AG08395 (cell line): Measurements from ENCODE around the gene PDK4.
A peak's percentile ranks its signal among the peaks of the same experiment; 100 is the strongest.

Experiments
- DNase-seq: peaks from one replicate; pipeline ENCODE4 v3.0.0; 2012; ENCODE audit warnings: mixed read lengths, low spot score

The PDK4 gene

GRCh38 chr7:95596198-95597063, at the start of gene PDK4:
PDK4 (minus strand) TSS chr7:95596516; CDS start chr7:95596293, 223 bp downstream.
- DNase-seq, result peak; percentile 78

DNA sequence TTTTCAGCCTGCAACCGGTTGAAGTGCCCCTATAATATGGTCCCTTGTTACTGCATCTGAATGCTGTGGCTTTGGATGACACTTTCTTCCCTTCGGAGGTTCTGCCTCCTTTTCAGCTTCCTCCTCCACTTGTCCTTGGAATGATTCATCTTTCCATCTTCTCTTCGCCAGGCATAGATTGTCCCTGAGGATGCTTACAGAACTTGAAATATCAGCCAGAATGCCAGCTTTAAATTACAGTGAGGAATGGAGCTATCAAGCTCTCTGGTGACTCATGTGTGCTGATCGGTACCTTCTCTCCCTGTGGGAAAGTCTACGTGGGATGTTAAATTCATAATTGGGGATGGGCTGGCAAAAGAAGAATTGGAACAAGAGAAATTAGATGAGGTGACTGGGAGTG, 45.9 kb upstream of the PDK4 start:
- DNase-seq, result no peak

DNA sequence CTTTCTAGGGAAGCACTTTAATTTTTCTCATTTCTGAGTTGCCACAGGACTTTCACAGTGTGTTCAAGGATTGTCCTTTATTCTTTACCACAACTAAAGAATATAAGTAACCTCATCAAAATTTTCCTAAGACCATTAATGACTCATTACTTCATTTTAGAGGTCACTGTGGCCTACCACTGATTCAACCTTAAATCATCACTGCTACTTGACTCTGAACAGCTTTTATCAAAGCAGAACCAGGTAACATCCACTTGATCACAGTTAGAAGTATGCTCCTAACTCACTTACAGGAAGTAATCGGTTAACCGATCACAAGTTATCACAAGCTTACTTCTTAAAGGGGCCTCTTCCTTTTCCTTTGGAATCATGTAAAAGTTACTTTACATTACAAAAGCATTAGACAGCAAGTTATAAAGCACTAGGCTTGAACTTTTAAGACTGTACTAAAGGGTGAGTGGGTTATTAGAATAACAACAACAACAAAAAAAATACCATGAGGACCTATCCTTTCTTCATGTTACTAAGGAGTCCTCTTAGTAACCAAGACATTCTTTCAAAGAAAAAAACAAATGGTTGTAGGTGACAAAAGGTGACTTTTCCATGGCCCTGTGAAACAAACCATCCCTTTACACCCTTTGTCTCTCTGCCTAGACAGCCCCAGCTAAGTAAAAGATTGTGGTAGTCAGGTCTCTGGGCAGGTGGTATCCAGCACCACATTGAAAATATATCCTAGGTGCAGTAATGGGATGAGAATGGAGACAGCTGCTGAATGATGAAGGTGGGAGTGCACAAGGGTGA, 40.0 kb upstream of the PDK4 start:
- no peak for DNase-seq

DNA sequence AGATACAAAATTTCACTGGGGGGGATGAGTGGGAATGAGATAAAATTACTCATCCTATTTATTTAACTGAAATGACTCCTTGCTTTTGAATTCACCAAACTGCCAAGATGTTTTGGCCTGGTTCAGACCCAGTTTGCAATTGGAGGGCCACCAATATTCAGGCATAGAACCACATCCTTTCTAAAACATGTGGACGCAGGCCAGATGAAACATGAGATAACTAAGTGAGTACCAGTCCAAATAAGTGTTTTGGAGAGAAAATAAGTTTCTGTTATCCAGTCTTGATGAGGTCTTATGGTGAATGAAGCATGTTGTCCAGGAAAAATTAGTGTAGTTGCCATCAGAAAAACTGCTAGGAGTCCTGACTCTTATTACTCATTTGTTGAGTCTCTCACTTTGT, 36.3 kb upstream of the PDK4 start:
- DNase-seq, result peak; percentile 12

GRCh38 chr7:95631527-95631926, 35.2 kb upstream of the PDK4 start:
- no peak for DNase-seq

DNA sequence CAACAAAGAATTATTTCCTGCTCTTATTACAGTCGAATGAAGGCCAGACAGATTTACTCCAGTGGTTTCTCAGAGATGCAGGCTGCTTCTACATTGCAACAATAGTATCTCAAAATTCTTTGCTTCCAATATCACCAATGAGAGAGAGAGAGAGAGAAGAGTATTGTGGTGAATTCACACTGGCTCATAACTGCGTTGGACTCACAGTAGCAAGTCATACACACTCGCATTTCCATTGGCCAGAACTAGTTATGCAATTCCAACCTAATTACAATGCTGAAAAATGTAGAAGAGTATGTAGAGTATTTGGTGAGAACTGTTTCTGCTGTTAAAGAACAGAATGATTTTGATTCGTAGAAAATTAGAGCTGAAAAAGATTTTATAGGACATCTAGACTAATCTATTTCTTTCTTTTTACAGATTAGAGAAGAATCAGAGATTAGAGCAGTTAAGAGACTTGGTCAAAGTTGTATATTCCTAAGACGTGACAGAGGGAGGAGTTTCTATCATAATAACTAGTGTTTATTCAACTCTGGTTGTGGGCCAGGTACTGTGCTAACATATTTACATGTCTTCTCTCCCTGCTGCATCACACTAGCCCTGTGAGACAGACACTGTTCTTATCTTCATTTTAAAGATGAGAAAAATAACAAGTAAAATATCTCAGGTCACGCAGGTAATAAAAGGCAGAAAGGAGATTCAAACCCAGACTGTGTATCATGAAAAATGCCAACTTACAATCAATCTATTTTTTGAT, 34.6 kb upstream of the PDK4 start:
- no peak for DNase-seq

DNA sequence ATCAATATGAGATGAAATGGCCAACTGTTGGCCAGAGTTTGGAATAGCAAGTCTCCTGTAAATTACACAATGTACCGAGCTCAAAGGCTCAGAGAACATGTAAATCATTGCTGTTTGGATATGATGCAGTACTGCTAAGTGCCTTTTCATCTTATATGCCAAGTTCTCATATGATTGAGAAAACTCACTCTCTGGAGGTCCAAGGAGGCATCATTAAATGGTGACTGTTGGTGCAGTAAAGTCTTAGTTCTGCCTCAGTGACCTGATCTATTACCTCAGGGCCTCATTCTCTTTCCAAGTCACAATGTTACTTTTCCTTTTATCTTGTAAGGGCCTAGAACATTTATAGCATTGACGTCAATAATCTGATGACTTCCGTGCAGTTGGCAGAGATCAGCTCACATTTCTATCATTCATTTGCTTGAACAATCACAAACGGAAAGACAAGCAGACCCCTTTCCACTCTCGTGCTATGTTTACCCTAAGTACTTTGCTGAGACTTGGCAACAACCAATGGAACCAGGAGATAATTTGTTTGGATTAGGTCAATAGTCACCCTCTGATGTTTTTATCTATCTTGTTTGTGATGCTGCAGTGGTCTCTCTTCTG, 32.6 kb upstream of the PDK4 start:
- DNase-seq, result no peak

DNA sequence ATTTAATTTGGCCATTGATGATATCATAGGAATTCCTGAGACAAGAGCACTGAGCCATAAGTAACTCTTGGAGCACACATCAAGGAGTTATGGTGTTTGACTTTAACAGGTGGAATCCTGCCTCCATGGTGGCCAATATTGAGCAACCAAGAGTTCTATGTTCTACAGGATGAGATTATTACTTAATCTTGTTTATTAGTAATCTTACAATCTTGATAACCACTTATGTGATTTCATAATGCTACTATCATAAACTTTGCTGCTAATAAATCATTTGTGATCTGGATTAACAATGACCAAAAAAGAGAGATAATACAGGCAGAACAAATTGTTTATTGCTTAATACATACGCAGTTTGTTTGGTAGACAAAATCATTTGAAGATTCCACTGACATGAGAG, 27.5 kb upstream of the PDK4 start:
- no peak for DNase-seq

GRCh38 chr7:95622859-95623258, 26.5 kb upstream of the PDK4 start:
- no peak for DNase-seq

GRCh38 chr7:95622001-95622549, 25.8 kb upstream of the PDK4 start:
- DNase-seq, result no peak

GRCh38 chr7:95621404-95621803, 25.1 kb upstream of the PDK4 start:
- DNase-seq, result no peak

DNA sequence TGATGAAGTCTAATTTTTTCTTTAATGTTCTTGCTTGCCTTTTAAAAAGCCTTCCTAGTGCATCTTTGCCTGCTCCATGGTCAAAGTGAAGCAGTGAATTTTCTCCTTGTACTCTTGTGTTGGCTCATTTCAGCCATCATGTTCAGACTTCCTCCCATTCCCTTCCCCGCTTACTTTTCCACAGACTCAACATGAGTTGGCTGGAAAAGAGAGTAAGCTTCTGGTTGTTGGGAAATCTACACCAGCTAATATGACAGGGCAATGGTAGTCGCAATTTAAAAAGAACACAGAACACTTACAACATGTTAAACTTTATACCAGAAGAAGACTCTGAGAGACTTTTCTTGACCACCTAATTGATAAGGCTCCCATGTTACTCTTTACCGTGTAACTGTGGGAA, 24.3 kb upstream of the PDK4 start:
- no peak for DNase-seq

DNA sequence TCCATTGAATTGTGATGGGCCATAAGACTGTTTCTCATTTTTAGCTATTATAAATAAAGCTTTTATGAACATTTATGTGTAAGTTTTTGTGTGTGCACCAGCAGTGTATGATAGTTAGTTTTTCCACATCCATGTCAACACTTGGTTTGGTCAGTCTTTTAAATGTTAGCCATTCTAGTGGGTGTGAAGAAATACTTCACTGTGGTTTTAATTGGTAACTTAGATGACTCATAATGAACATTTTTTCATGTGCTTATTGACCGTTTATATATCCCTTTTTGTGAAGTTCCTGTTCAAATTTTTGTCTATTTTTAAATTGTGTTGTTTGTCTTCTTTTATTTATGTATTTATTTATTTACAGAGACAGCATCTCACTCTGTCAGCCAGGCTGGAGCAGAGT, 23.6 kb upstream of the PDK4 start:
- no peak for DNase-seq

GRCh38 chr7:95619517-95619916, 23.2 kb upstream of the PDK4 start:
- no peak for DNase-seq

GRCh38 chr7:95614442-95614940, 18.2 kb upstream of the PDK4 start:
- DNase-seq, result no peak

GRCh38 chr7:95611224-95611623, 14.9 kb upstream of the PDK4 start:
- no peak for DNase-seq

- DNase-seq, result peak; percentile 47
Observed at GRCh38 chr7:95609277-95609971, 13.1 kb upstream of the PDK4 start.

GRCh38 chr7:95608359-95609173, 12.2 kb upstream of the PDK4 start:
- DNase-seq, result peak; percentile 94

DNA sequence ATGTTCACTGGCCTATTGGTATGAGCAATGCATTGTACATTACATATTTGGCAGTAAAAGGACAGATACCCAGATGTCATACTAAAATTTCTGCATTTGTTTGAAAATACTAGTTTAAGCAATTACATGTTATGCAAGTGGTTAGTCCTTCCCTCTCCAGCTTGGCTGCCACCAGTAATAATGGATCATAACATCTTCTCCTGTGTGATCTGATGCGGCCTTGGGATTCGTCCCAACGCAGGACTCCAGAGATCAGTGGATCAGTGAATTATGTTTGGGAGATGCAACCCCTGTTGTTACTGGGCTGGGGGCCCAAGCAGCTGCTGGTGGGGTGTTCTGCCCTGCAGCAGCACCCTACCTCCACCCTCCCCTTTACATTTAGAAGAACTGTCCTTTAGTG, 11.2 kb upstream of the PDK4 start:
- DNase-seq, result no peak

GRCh38 chr7:95605275-95605674, 9.0 kb upstream of the PDK4 start:
- DNase-seq, result no peak
